Testis (tissue), 3 donors: Measurements from ENCODE around the gene RTF1. TPM values are rescaled to one million over a fixed set of nuclear protein-coding genes. Genes with fewer than 3 reads are reported as not detected.

Experiments used
- DNase-seq: peaks from one replicate; pipeline ENCODE4 v3.0.0-alpha.2; 2019
- H3K27ac ChIP-seq, 2 donors: fragments of 200-600 bp; sonication (generic); one replicate each; pipeline ENCODE4 v1.5.1; 2019
- H3K27me3 ChIP-seq: fragments of 200-600 bp; sonication (generic); one replicate; pipeline ENCODE4 v1.5.1; 2019
- H3K36me3 ChIP-seq: fragments of 200-600 bp; sonication (generic); one replicate; pipeline ENCODE4 v1.5.1; 2017; ENCODE audit warnings: low read depth; ENCODE audit errors: missing control alignments
- H3K4me1 ChIP-seq: fragments of 200-600 bp; sonication (generic); one replicate; pipeline ENCODE4 v1.5.1; 2019
- H3K4me3 ChIP-seq, 2 donors: fragments of 200-600 bp; sonication (generic); one replicate each; pipeline ENCODE4 v1.5.1; 2017 to 2019
- H3K9me3 ChIP-seq: fragments of 200-600 bp; sonication (generic); one replicate; pipeline ENCODE4 v1.5.1; 2017
- CTCF ChIP-seq, 3 experiments: fragments of 450-650 bp in 2 of 3; fragments of 200-600 bp in 1 of 3; sonication (generic) in 1 of 3; IDR thresholded peaks; one replicate each; pipeline ENCODE4 v1.5.1; 2016 to 2019; ENCODE audit warnings: antibody characterized with exemption in 3 of 3, mild to moderate bottlenecking in 2 of 3, moderate library complexity in 1 of 3
- POLR2A ChIP-seq: fragments of 450-650 bp; IDR thresholded peaks from one replicate; pipeline ENCODE4 v1.6.1; 2017; ENCODE audit warnings: antibody characterized with exemption, mild to moderate bottlenecking, moderate library complexity
- WGBS, 2 donors: methylation state at CpG; one replicate each; pipeline ENCODE4 v1.1.5; 2018; 5-methylcytosine and 5-hydroxymethylcytosine counted together
- intact Hi-C: fragments of 100-400 bp; cut with DNase I; formaldehyde crosslinking; loops from one replicate; pipeline ENCODE4 v1.15.1; 2023; ENCODE audit warnings: low total_unique reads
- polyA plus RNA-seq: library from polyadenylated mRNA; stranded (reverse); fragments of 350-450 nt; fragmentation: Illumina TruSeq; extraction: RNeasy Lipid Tissue Mini Kit (QIAGEN cat#74804); gene quantifications from one replicate; pipeline ENCODE4 v1.2.3, GENCODE V29; 2014; ENCODE audit warnings: low read depth, low replicate concordance; ENCODE audit not compliant: insufficient read depth
- total RNA-seq, 2 donors: library from RNA; depleted of rRNA; stranded (reverse); fragments of >200 nt; gene quantifications; one replicate each; pipeline ENCODE4 v1.2.3, GENCODE V29; 2016

RTF1 gene
- total and polyA plus RNA-seq, 3 donors from 2014 or later, result 27.8 to 82.7 (median 56.9) TPM

GRCh38 chr15:41510728-41511127, 93.8 kb downstream of the RTF1 start:
- no peaks in the 10 kb centered on the region for H3K27me3 ChIP-seq
- no peak overlapping the region for H3K27ac ChIP-seq
- H3K36me3 ChIP-seq, result no peaks in the 10 kb centered on the region
- peaks cover 24% of the 10 kb centered on the region for H3K4me1 ChIP-seq
- WGBS, 2 donors, result 55 to 71% methylated on average over 7 of the region's 7 CpGs
- intact Hi-C loops, result no loop called here
- no peak for TF ChIP-seq POLR2A
- TF ChIP-seq CTCF (IDR thresholded peaks at IDR 0.05), result no peak
- no peak for DNase-seq
- no peak overlapping the region for H3K4me3 ChIP-seq
- H3K9me3 ChIP-seq, result no peaks in the 10 kb centered on the region

GRCh38 chr15:41511331-41511898, 94.5 kb downstream of the RTF1 start:
- intact Hi-C loops, result no loop called here
- H3K27ac ChIP-seq, result no peak overlapping the region
- no peak for TF ChIP-seq CTCF (IDR thresholded peaks at IDR 0.05)
- TF ChIP-seq POLR2A, result no peak
- no peak for DNase-seq
- H3K36me3 ChIP-seq, result no peaks in the 10 kb centered on the region
- H3K27me3 ChIP-seq, result no peaks in the 10 kb centered on the region
- peaks cover 24% of the 10 kb centered on the region for H3K4me1 ChIP-seq
- no peaks in the 10 kb centered on the region for H3K9me3 ChIP-seq
- H3K4me3 ChIP-seq, result peak overlapping the region in 1 of 2 donors; percentile 27
- WGBS, 2 donors, result 22% methylated on average over 47 of the region's 56 CpGs; no CpG with 5 or more reads in 1 of the 2 donors

- Histone ChIP-seq H3K27ac (no peak overlapping the region), H3K36me3 (no peaks in the 10 kb centered on the region), H3K27me3 (no peaks in the 10 kb centered on the region), H3K4me3 (peak overlapping the region in 1 of 2 donors; percentile 27), H3K9me3 (no peaks in the 10 kb centered on the region), H3K4me1 (peaks cover 24% of the 10 kb centered on the region)
- no peak for TF ChIP-seq CTCF (IDR thresholded peaks at IDR 0.05)
- no peak for TF ChIP-seq POLR2A
- 1 to 7% methylated on average over 3 to 22 of the region's 49 CpGs for WGBS, 2 donors
- intact Hi-C loops, result no loop called here
- DNase-seq, result no peak
Observed at GRCh38 chr15:41511899-41512369, 95.0 kb downstream of the RTF1 start.

GRCh38 chr15:41512512-41512939, 95.6 kb downstream of the RTF1 start:
- DNase-seq, result peak; percentile 15
- no peaks in the 10 kb centered on the region for H3K9me3 ChIP-seq
- no peaks in the 10 kb centered on the region for H3K27me3 ChIP-seq
- no peak for TF ChIP-seq POLR2A
- no peak for TF ChIP-seq CTCF (IDR thresholded peaks at IDR 0.05)
- H3K27ac ChIP-seq, result no peak overlapping the region
- intact Hi-C loops, result no loop called here
- peak overlapping the region; percentile 27 to 32 for H3K4me3 ChIP-seq
- H3K4me1 ChIP-seq, result peaks cover 24% of the 10 kb centered on the region
- H3K36me3 ChIP-seq, result no peaks in the 10 kb centered on the region
- WGBS, 2 donors, result 1 to 3% methylated on average over 22 to 33 of the region's 33 CpGs
